Measurements from ENCODE around the gene SLC38A2. TPM values are rescaled to one million over a fixed set of nuclear protein-coding genes. Genes with fewer than 3 reads are reported as not detected.

The SLC38A2 gene
- total RNA-seq, 1 experiment from 2014 or later, result 453 TPM

GRCh38 chr12:46413368-46413767, 40.8 kb upstream of the SLC38A2 start:
- Mint-ChIP-seq H3K9me3 (no peaks in the 10 kb centered on the region; a peak in 1 of 5 replicates), H3K27ac (no peak overlapping the region), H3K4me1 (no peaks in the 10 kb centered on the region), H3K27me3 (ENCODE audit: low read depth) (no peaks in the 10 kb centered on the region), H3K36me3 (ENCODE audit: insufficient read depth in 1 of 3, low read depth in 3 of 3) (peaks cover 7 to 12% (median 7%) of the 10 kb centered on the region in 3 experiments; a peak in 6 of 7 replicates), H3K4me3 (no peak overlapping the region)
- no peak overlapping the region for H3K56ac ChIP-seq (ENCODE audit: insufficient read length, low read depth, low read length)
- H2AFZ ChIP-seq (ENCODE audit: low read length), result no peak overlapping the region
- no peak overlapping the region for H3K27ac ChIP-seq (ENCODE audit: insufficient read length, low read depth, low read length)
- no peaks in the 10 kb centered on the region for H3K4me1 ChIP-seq (ENCODE audit: insufficient read depth, low read length)
- no peak for TF ChIP-seq CTCF (conservative IDR thresholded peaks at IDR 0.05)
- H4K8ac ChIP-seq (replicated peaks; ENCODE audit: insufficient read length, low read depth, low read length), result no peak overlapping the region
- no peak overlapping the region for H2BK20ac ChIP-seq (ENCODE audit: low read depth, low read length, poor library complexity, severe bottlenecking)
- H2BK15ac ChIP-seq (ENCODE audit: low read depth, low read length), result no peak overlapping the region
- H2BK5ac ChIP-seq (ENCODE audit: insufficient read length, low read length), result no peak overlapping the region
- no peak overlapping the region for H2BK12ac ChIP-seq (ENCODE audit: insufficient read length, low read depth, low read length)
- no peak overlapping the region for H4K91ac ChIP-seq (ENCODE audit: insufficient read length, low read depth, low read length)
- no peaks in the 10 kb centered on the region for H4K20me1 ChIP-seq (ENCODE audit: control insufficient read depth, insufficient read depth, insufficient read length)
- no peaks in the 10 kb centered on the region for H3K23me2 ChIP-seq (ENCODE audit: insufficient read length, low read depth, low read length, poor library complexity, severe bottlenecking)
- H4K5ac ChIP-seq (ENCODE audit: insufficient read length, low read depth, low read length), result no peak overlapping the region
- no peaks in the 10 kb centered on the region for H3K9me3 ChIP-seq (ENCODE audit: control insufficient read depth, low read depth, low read length)
- H3K14ac ChIP-seq (ENCODE audit: insufficient read depth, low read length), result no peak overlapping the region
- H3K18ac ChIP-seq (ENCODE audit: insufficient read length, low read depth, low read length), result no peak overlapping the region
- H3K4ac ChIP-seq (ENCODE audit: low read depth, low read length), result no peak overlapping the region
- H3T11ph ChIP-seq (ENCODE audit: low read length), result no peak overlapping the region
- WGBS (ENCODE audit: extremely low coverage, insufficient read length, low lambda C conversion rate), result no CpG with 5 or more reads among the region's 2 CpGs
- 0 out of 2 replicates have a peak, but pooled peaks cover 1% of the 10 kb centered on the region for H3K79me2 ChIP-seq (ENCODE audit: insufficient read depth, low read length)
- no peaks in the 10 kb centered on the region for H3K79me1 ChIP-seq (ENCODE audit: insufficient read depth, low read depth, low read length, poor library complexity, severe bottlenecking)
- no peak for DNase-seq
- no peak overlapping the region for H2AK5ac ChIP-seq (ENCODE audit: insufficient read length, low read length)
- H2BK120ac ChIP-seq (ENCODE audit: low read depth, low read length, poor library complexity, severe bottlenecking), result no peak overlapping the region
- H3K4me2 ChIP-seq (ENCODE audit: insufficient read depth, insufficient read length, low read length), result no peak overlapping the region
- H3K27me3 ChIP-seq (ENCODE audit: insufficient read depth, low read length), result no peaks in the 10 kb centered on the region
- no peak overlapping the region for H3K9ac ChIP-seq (ENCODE audit: extremely low read depth, insufficient read length, low read length)
- no peak overlapping the region for H3K23ac ChIP-seq (ENCODE audit: insufficient read length, low read depth, low read length)
